AG04449 (cell line): Measurements from ENCODE around the gene SLC39A5.

Source experiments
- CTCF ChIA-PET: fragments of 350-600 bp; formaldehyde crosslinking; extraction: SDS; loops from one replicate; lab custom pipeline; 2021; ENCODE audit warnings: antibody characterized with exemption; lab: Yijun Ruan, JAX
- POLR2A ChIA-PET: fragments of 400-600, 350-600 bp; formaldehyde crosslinking; extraction: SDS; loops from one replicate; lab custom pipeline; 2020; ENCODE audit warnings: antibody characterized with exemption, inconsistent platforms; lab: Yijun Ruan, JAX
- DNase-seq: peaks from one replicate; pipeline ENCODE4 v3.0.0-alpha.2; 2010; ENCODE audit warnings: low read depth, low spot score
- H3K4me3 ChIP-seq: 2 replicates; pipeline ENCODE4 v1.5.1; 2011; ENCODE audit warnings: low read depth, mild to moderate bottlenecking, control low read depth, low read length
- CTCF ChIP-seq: IDR thresholded peaks from one replicate; pipeline ENCODE4 v1.5.1; 2011; ENCODE audit warnings: mild to moderate bottlenecking, moderate library complexity, low read length, control low read depth, inconsistent platforms; ENCODE audit not compliant: insufficient read depth; ENCODE audit errors: missing control alignments

The SLC39A5 gene

GRCh38 chr12:56224102-56224701 lies 5.6 kb upstream of the SLC39A5 start, which contains the start of gene NABP2:
Gene NABP2, plus strand, starts transcription at chr12:56224342. Its CDS starts 515 bp downstream, at chr12:56224857.
- DNase-seq: peak; percentile 75
- peak; percentile 96 for TF ChIP-seq CTCF
- POLR2A ChIA-PET: no interaction called here
- H3K4me3 ChIP-seq: peak within 1 kb of the TSS; percentile 78
- CTCF ChIA-PET: interaction anchor here (0.9 to 5.6 kb wide), 8 partner anchors 13 to 77 kb away, joined by 3 to 145 read pairs (median 24); partner anchors contain the start of genes ANKRD52 and SMARCC2

- H3K4me3 ChIP-seq: peak overlapping the region; percentile 78
- DNase-seq: no peak
- POLR2A ChIA-PET: no interaction called here
- CTCF ChIA-PET: interaction anchor here (0.7 to 5.6 kb wide), 8 partner anchors 9 to 34 kb away, joined by 3 to 58 read pairs (median 5); partner anchors contain the start of genes ANKRD52 and SMARCC2
- no peak for TF ChIP-seq CTCF
Observed at GRCh38 chr12:56224954-56225353, 4.9 kb upstream of the SLC39A5 start.

- TF ChIP-seq CTCF: no peak
- CTCF ChIA-PET: interaction anchor here (0.9 to 5.6 kb wide), 3 partner anchors 29 to 110 kb away, joined by 3 to 36 read pairs (median 3); partner anchors contain the start of gene ANKRD52
- POLR2A ChIA-PET: no interaction called here
- no peak overlapping the region for H3K4me3 ChIP-seq
- DNase-seq: no peak
Observed at GRCh38 chr12:56229082-56229481, 769 bp upstream of the SLC39A5 start.

- no peak for TF ChIP-seq CTCF
- POLR2A ChIA-PET: interaction anchor here (1.3 to 1.9 kb wide), 2 partner anchors 9 to 28 kb away, joined by 5 to 6 read pairs; partner anchors contain the start of genes ANKRD52 and RNF41
- CTCF ChIA-PET: interaction anchor here (0.7 to 4.4 kb wide), 7 partner anchors 8 to 41 kb away, joined by 3 to 23 read pairs (median 4); partner anchors contain the start of genes ANKRD52, RNF41 and SMARCC2
- no peak for DNase-seq
- H3K4me3 ChIP-seq: no peak overlapping the region
Observed at GRCh38 chr12:56230432-56231183, 757 bp downstream of the SLC39A5 start.

GRCh38 chr12:56231184-56231582 lies 1.3 kb downstream of the SLC39A5 start:
- no peak for TF ChIP-seq CTCF
- POLR2A ChIA-PET: interaction anchor here (1.3 to 1.9 kb wide), 2 partner anchors 9 to 27 kb away, joined by 5 to 6 read pairs; partner anchors contain the start of genes ANKRD52 and RNF41
- no peak for DNase-seq
- no peak overlapping the region for H3K4me3 ChIP-seq
- CTCF ChIA-PET: interaction anchor here (0.6 to 4.4 kb wide), 9 partner anchors 9 to 84 kb away, joined by 3 to 23 read pairs (median 3); partner anchors contain the start of genes ANKRD52, RNF41 and SMARCC2
